DMS114 treated with DMSO at 0.1 percent for 48 hours (cell line): ENCODE results near the gene SELPLG.

ENCODE experiments used
- DNase-seq: peaks from one replicate; lab custom pipeline; 2025; ENCODE audit not compliant: unreplicated experiment; lab: John Stamatoyannopoulos, UW

The SELPLG gene

DNA sequence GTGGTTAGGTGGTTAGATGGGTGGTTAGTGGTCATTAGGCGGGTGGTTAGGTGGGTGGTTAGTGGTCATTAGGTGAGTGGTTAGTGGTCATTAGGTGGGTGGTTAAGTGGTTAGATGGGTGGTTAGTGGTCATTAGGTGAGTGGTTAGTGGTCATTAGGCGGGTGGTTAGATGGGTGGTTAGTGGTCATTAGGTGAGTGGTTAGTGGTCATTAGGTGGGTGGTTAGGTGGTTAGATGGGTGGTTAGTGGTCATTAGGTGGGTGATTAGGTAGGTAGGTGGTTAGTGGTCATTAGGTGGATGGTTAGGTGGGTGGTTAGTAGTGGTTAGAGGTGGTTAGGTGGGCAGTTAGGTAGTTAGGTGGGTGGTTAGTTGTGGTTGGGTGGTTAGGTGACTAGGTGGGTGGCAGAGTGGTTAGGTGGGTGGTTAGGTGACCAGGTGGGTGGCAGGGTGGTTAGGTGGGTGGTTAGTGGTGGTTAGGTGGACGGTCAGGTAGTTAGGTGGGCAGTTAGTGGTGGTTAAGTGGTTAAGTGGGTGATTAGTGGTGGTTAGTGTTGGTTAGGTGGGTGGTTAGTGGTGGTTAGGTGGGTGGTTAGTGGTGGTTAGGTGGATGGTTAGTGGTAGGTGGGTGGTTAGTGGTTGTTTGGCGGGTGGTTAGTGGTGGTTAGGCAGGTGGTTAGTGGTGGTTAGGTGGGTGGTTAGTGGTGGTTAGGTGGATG lies 27.8 kb downstream of the SELPLG start:
- no peak for DNase-seq

DNA sequence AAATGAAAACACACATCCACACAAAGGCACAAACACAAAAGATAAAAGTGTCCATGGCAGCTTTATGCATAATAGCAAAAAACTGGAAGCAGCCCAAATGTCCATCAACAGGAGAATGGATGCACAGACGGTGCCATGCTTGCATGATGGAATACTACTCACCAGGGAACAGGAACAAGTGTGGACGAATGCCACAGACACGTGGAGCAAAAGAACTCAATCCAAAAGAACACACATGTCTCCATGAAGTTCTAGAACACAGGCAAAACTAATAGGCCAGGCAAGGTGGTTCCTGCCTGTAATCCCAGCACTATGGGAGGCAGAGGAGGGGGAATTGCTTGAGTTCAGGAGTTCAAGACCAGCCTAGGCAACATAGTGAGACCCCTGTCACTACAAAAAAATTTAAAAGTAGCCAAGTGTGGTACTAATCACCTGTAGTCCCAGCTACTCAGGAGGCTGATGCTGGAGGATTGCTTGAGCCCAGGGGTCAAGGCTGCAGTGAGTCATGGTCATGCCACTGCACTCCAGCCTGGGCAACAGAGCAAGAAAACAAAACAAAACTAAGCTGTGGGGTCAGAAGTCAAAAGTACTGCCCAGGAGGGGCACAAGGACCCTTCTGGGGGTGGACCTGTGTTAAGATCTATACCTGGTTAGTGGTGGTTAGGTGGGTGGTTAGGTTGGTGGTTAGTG lies 28.5 kb downstream of the SELPLG start:
- DNase-seq = no peak

DNA sequence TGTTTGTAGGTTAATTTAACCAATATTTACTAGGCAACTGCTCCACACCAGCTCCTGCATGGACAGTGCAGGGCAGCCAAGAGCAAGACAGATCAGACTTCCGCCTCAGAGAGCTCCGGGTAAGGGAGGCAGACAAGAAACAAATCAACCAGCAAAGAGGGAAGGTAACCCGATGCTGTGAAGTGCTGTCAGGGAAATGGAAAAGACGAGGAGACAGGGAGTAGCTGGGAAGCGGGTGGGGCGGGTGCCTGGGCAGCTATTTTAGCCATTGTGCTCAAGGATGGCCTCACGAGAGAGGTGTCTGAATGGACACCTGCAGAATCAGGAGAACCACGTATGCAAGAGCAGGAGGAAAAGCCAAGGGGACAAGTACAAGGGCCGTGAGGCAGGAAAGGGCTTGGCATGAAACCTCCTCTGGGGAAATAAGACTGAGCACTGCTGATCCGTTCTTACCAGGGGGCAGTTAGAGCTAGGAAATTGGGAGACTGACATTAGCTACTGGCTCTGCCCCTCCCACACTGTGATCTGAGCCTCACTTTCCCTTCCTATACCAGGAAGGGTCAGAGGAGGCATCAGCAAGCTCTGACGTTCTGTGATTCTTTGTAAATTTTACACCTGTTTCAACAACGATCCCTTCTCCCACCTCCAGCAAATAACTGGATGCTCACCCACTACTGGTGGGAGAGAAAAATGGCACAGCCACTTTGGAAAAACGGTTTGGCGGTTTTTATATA lies 29.3 kb downstream of the SELPLG start:
- no peak for DNase-seq

DNA sequence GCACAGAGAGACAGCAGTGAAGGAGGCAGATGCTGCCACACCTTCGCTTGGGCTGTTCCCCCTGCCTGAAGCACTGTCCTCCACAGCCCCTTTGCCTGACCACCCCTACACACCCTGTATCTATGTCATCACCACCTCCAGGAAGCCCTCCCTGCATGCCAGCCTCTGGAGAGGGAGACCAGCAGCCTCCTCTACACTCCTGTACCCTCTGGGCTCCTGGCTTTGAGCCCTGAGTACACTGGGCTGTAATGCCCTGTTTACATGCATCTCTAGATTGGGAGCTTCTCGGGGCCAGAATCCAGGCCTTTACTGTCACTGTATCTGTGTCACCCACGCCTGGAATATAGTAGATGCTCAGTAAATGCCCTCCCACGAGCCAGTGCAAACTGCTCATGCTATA lies 30.0 kb downstream of the SELPLG start:
- no peak for DNase-seq

DNA sequence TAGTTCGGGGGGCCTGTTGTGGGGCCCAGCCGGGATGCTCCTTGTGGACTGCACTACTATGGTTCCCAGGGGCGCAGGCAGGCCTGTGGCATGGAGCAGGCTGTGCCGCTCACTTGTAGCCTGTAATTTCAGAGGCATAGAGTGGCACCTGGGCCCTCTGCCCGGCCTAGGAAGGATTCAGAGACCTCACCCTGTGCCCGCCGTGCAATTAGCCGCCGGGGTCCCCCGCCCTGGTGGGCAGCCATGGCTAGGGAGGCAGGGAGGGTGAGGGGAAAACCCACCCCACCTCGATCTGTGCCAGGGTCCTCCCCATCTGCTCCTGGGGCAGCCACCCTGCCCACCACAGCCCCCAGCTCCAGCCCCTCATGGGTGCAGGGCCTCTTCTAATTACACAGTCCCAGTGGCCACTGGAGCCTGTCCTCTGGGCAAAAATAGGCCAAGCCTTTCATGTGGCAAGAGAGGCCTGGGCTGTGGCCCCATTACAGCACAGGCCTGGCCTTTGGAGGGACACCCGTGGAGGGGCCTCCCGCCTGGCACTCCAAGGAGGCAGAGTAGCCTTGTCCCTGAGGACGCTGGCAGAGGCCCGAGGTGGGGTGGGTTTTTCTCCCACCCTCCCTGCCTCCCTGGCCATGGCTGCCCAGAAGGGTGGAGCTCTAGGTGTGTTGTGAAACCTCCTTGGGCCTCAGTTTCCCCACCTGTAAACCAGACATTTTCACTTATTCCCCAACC lies 30.6 kb downstream of the SELPLG start:
- no peak for DNase-seq

DNA sequence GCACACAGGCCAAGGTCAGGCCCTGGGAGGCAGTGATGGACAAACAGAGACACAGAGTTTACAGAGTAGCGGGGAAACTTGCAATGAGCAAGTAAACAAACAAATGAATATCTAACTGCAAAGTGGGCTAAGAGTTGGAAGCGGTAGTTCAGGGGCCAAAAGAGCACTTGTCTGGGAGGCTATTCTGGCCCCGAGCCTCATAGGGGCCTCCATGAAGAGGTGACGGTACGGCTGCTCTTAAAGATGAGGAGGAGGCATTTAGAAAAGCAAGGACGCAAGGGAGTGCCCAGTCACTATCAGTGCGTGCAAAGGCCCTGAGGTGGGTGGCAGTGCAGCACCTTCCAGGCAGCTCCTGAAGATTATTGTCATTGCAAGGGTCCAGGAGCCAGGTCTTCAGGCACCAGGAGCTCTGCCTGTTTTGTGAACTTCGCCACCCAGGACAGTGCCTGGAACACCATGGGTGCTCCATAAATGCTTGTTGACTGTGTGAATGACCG lies 31.4 kb downstream of the SELPLG start:
- no peak for DNase-seq

DNA sequence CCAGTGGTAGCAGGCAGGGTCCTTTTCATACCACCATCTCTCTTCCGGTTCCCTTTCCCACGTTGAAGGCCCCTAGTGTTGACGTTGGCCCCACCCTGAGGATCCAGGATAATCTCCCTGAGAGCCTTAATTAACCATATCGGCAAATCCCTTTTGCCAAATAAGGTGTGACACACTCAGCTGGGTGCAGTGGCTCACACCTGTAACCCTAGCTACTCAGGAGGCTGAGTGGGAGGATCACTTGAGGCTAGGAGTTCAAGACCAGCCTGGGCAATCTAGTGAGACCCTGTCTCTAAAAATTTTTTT lies 33.0 kb downstream of the SELPLG start:
- DNase-seq = no peak

DNA sequence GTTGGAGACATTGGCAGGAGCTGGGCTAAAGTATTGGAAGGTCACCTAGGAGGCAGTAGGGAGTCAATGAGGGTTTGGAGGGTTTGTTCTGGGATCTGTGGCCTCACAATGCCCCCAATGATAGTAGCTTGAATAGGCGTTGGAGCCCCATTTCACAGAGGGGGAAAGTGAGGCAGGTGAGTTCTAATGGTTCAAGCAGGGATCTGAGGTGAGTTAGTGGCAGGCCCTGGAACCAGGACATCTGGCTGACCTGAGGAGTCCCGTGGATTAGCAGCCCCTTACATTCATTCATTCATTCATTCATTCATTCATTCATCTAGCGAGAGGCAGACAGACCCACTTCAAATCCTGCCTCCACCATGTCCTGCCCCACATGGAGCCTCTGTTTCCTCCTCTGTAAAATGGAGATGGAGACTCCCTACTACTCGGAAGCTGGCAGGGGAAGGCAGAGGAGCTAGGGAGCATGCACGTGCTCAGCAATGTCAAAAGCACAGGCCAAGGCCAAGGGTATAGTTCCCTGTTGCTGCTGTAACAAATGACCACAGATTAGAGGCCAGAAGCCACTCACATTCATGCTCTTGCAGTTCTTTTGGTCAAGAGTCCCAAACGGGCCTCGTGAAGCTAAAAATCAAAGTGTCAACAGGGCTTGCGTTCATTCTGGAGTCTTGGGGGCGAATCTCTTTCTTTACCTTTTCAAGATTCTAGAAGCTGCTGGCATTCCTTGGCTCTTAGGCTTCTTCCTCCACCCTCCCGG lies 33.6 kb downstream of the SELPLG start:
- no peak for DNase-seq

DNA sequence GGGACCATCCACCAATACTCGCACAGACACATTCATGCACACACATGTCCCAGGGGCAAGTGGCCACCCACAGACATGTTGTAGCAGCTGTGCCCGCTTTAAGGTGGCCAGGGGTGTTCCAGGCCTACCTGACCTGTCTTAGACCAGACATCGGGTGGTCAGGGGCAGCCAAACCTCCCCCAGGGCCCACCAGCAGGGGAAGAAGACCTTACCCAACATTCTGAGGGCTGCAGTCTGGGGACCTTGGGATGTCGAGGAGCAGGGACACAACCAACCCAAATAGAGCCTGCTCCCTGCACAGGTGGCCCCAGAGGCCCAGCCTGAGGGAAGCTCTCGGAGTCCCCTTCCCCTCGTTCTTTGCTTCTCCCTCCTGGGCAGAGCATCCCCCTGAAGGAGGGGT lies 34.2 kb downstream of the SELPLG start:
- no peak for DNase-seq

DNA sequence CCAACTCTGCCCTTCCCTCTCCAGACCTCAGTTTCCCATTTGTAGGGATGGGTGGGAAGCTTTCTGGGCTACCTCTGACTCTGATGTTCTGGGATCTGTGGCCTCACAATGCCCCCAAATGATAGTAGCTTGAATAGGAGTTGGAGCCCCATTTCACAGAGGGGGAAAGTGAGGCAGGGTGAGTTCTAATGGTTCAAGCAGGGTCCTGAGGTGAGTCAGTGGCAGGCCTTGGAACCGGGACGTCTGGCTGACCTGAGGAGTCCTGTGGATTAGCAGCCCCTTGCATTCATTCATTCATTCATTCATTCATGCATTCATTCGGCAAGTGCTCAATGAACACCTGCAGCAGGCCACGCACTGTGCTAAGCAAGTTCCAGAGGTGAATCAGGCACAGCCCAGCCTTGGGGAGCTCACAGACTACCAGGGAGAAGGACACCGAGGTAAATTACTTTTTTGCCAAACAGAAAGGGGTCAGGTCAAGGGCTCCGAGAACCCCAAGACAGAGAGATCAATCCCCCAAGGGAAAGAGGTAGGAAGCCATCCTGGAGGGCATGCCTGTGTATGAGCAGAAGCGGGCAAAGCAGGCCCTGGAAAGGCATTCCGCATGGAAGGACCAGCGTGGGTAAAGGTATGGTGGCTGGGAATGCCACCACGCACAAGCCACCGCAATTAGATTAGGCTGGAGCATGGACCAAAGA lies 35.0 kb downstream of the SELPLG start:
- DNase-seq = no peak

DNA sequence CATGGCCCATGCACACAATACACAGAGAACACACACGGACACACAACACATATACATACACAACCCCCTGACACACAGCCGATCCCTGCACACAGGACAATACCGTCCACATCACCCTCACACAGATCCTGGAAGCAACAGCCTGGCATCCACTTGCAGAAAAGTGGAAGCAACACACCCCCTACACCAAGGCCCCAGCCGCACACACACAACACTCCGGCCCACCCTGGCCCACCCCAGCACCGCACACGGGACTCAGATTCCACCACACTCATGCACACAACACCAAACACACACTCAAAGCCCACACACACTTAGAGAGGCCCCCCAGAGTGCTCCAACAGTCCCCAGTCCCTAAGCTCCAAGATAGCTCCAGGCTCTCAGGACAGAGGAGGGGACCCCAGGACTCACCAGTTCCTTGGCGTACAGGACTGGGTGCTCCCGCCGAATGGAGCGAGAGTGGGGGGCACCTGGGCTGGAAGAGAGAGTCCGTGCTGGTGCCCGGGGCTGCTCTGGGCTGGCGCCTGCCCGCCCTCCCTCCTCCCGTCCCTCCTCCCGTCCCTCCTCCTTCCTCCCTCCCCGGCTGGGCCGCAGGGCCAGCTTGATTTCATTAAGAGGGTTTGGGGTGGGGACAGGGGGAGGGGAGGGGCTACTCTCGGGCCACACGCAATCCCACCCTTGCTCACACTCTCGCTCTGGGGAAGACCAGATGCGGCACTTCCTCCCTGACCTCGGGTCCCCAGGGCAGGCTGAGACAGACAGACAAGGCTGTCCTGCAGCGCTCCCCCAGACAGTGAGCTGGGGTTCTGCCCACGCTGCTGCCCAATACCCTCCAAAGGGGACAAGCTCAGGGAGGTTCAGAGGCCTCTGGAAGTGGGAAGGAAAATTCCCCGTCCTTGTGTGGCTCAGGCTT lies 35.9 kb downstream of the SELPLG start, which contains the start of gene TMEM119:
TSS of gene TMEM119 (minus strand) at position 526 of the 913 bp plus-strand sequence. CDS start 5,701 bp downstream, outside the sequence.
- no peak for DNase-seq

DNA sequence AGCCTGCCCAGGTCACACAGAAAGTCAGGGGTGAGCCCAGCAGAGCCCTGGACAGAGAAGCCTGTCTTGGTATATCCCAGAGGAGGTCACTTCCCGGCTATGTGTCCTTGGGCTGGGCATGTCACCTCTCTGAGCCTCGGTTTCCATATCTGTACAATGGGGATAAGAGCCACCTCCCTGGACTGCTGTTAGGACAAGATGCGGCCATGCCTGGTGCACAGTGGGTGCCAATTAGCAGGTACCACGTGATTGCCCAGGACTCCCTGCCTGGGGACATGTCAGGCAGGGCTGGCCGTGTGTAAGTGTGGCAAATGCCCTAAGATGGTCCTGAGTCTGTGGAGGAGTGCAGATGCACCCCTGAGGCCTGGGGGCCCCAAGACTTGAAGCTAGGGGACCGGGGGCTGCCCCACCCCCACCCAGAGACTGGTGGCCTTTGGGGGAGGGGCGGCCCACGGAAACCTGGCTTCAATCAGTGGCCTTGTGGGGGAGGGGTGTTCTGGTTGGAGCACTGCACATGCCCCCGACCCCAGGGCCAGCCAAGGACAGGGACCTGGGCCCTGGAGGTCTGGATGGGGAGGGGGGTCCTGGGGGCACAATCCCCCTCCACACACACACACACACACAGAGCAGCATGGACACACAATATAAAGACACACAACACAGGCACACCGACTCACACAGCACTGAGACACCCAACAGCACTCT lies 36.7 kb downstream of the SELPLG start:
- no peak for DNase-seq

DNA sequence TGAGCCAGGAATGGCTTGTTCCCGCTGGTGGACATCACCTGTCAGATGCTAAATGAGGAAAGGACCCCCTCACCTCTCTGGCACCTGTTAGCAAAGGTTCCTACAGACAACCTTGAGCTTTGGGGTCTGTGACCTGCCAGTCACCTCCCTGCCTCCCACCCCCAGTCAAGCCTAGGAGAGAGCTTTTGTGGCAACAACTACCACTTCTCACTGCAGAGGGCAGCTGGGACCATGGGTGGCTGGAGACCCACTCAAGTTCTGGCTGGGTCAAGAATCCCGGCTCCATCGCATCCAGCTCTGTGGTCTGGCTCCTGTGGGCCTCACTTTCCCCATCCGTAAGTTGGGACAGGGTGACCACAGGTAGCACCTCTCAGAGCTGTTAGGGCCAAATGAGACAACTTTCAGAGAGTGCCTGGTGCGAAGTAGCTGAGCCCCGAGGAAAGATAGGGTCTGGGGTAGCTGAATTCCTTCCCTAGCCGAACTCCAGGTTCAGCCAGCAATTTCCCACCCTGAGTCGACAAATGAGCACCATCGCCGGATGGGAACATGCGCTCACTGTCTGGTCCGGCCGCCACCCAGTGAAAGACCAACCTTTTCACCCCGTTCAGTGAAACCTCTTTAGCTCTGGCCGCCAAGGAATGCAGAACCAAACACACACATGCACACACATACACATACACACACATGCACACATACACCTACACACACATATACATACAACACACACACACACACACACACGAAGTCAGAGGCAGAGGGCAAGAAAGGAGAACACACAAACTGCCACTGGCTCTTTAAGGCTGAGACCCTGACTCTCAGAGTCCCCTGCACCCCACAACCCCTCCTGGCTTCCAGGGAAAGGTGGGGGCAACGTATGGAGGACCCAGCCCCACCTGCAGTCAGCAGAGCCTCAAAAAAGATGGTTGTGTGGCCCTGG lies 37.7 kb downstream of the SELPLG start:
- DNase-seq = no peak

DNA sequence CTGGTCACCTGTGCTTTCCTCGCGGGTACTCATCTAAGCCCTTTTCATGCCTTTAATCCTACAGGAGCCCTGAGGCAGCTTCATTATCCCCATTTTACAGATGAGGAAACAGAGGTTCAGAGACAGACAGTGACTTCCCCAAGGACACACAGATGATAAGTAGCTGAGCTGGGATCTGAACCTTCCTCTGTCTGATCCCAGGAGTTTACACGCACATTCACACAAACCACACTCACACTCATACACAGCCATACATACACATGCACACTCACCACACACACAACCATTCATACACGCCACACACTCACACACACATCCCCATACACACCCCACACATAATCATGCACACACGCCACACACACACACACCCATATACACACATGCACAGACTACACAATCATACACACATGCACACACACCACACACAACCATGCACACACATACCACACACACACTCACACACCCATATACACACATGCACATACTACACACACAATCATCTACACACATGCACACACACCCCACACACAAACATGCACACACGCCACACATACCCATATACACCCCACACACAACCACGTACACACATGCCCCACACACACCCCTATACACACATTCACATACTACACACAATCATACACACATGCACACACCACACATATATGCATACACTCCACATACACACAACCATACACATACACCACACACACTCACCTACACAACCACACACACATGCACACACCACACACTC lies 38.6 kb downstream of the SELPLG start:
- no peak for DNase-seq

DNA sequence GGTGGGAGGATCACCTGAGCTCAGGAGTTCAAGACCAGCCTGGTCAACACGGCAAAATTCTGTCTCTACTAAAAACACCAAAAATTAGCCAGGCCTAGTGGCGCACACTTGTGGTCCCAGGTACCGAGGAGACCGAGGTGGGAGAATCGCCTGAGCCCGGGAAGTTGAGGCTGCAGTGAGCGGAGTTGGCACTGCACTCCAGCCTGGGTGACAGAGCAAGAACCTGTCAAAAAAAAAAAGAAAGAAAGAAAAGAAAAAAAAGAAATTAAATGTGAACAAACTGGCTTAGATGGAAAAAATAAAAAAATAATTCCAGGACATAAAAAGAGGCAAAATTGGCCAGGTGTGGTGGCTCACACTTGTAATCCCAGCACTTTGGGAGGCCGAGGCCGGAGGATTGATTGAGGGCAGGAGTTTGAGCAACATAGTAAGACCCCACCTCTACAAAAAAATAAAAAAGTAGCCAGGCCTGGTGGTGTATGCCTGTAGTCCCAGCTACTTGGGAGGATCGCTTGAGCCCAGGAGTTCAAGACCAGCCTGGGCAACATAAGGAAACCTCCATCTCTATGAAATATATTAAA lies 39.3 kb downstream of the SELPLG start:
- DNase-seq = no peak
